Activated naive CD4-positive, alpha-beta T cell treated with anti-CD3 and anti-CD28 coated beads, Interleukin-2, amount 10 ng/mL, durations not matched to agents 7 days and 5 days (primary cell): ENCODE measurements around the gene MPP3.

ENCODE experiments used
- CTCF ChIA-PET: fragments of 350-600 bp; sonication (Branson Sonifier 250); formaldehyde crosslinking; loops from one replicate; lab custom pipeline; 2021; ENCODE audit warnings: antibody characterized with exemption; lab: Charles Lee
- DNase-seq: peaks from one replicate; pipeline ENCODE4 v3.0.0-alpha.2; 2020
- H3K27ac Mint-ChIP-seq: one replicate; pipeline ENCODE4 v1.8.0; 2021; ENCODE audit warnings: mild to moderate bottlenecking, moderate library complexity, mixed read lengths
- H3K27me3 Mint-ChIP-seq: one replicate; pipeline ENCODE4 v1.8.0; 2021; ENCODE audit warnings: mild to moderate bottlenecking, mixed read lengths
- H3K36me3 Mint-ChIP-seq: one replicate; pipeline ENCODE4 v1.8.0; 2021; ENCODE audit warnings: mixed read lengths
- H3K4me1 Mint-ChIP-seq: one replicate; pipeline ENCODE4 v1.8.0; 2021; ENCODE audit warnings: mixed read lengths
- H3K4me3 Mint-ChIP-seq: one replicate; pipeline ENCODE4 v1.8.0; 2021; ENCODE audit warnings: mild to moderate bottlenecking, moderate library complexity, mixed read lengths
- H3K9me3 Mint-ChIP-seq: one replicate; pipeline ENCODE4 v1.8.0; 2021; ENCODE audit warnings: mixed read lengths

MPP3 gene

GRCh38 chr17:43832976-43833829 lies at the start of gene MPP3:
Gene MPP3, minus strand, starts transcription at chr17:43833146. Its CDS starts 1,240 bp downstream, at chr17:43831906.
- Mint-ChIP-seq H3K36me3 (no peaks in the 10 kb centered on the region), H3K4me1 (peaks cover 14% of the 10 kb centered on the region), H3K27ac (no peak within 1 kb of the TSS), H3K9me3 (peaks cover 4% of the 10 kb centered on the region), H3K27me3 (peaks cover 74% of the 10 kb centered on the region), H3K4me3 (peak within 1 kb of the TSS; percentile 70)
- peak; percentile 66 for DNase-seq
- CTCF ChIA-PET = no interaction called here

- Mint-ChIP-seq H3K9me3 (no peaks in the 10 kb centered on the region), H3K4me1 (no peaks in the 10 kb centered on the region), H3K4me3 (no peak overlapping the region), H3K27me3 (peaks cover 8% of the 10 kb centered on the region), H3K27ac (no peak overlapping the region), H3K36me3 (no peaks in the 10 kb centered on the region)
- CTCF ChIA-PET = interaction anchor here (1.1 to 4.5 kb wide), 5 partner anchors 9 to 105 kb away, joined by 3 to 31 read pairs (median 5); no protein-coding TSS in a partner anchor
- no peak for DNase-seq
These were observed 49.0 kb upstream of the MPP3 start for GRCh38 chr17:43881758-43882505.

- H3K27me3 Mint-ChIP-seq = peaks cover 11% of the 10 kb centered on the region
- no peak for DNase-seq
- no peak overlapping the region for H3K4me3 Mint-ChIP-seq
- CTCF ChIA-PET = interaction anchor here (1.1 to 4.5 kb wide), 10 partner anchors 8 to 287 kb away, joined by 3 to 32 read pairs (median 5); no protein-coding TSS in a partner anchor
- H3K36me3 Mint-ChIP-seq = no peaks in the 10 kb centered on the region
- H3K27ac Mint-ChIP-seq = no peak overlapping the region
- H3K9me3 Mint-ChIP-seq = no peaks in the 10 kb centered on the region
- H3K4me1 Mint-ChIP-seq = no peaks in the 10 kb centered on the region
These were observed 48.2 kb upstream of the MPP3 start for GRCh38 chr17:43881181-43881580.

- peak; percentile 64 for DNase-seq
- Mint-ChIP-seq H3K4me3 (no peak overlapping the region), H3K4me1 (no peaks in the 10 kb centered on the region), H3K27me3 (peaks cover 11% of the 10 kb centered on the region), H3K36me3 (no peaks in the 10 kb centered on the region), H3K9me3 (no peaks in the 10 kb centered on the region), H3K27ac (no peak overlapping the region)
- CTCF ChIA-PET = interaction anchor here (0.7 to 4.5 kb wide), 16 partner anchors 8 to 288 kb away, joined by 3 to 32 read pairs (median 4); no protein-coding TSS in a partner anchor
These were observed 47.6 kb upstream of the MPP3 start for GRCh38 chr17:43880420-43880991.

GRCh38 chr17:43879723-43880419 lies 46.9 kb upstream of the MPP3 start:
- H3K27ac Mint-ChIP-seq = no peak overlapping the region
- H3K4me3 Mint-ChIP-seq = no peak overlapping the region
- no peaks in the 10 kb centered on the region for H3K4me1 Mint-ChIP-seq
- no peaks in the 10 kb centered on the region for H3K36me3 Mint-ChIP-seq
- CTCF ChIA-PET = interaction anchor here (0.7 to 4.5 kb wide), 18 partner anchors 9 to 288 kb away, joined by 3 to 32 read pairs (median 5); no protein-coding TSS in a partner anchor
- H3K27me3 Mint-ChIP-seq = peaks cover 12% of the 10 kb centered on the region
- DNase-seq = no peak
- no peaks in the 10 kb centered on the region for H3K9me3 Mint-ChIP-seq

GRCh38 chr17:43878260-43879175 lies 45.6 kb upstream of the MPP3 start:
- H3K9me3 Mint-ChIP-seq = no peaks in the 10 kb centered on the region
- H3K36me3 Mint-ChIP-seq = no peaks in the 10 kb centered on the region
- peak; percentile 74 for DNase-seq
- no peaks in the 10 kb centered on the region for H3K4me1 Mint-ChIP-seq
- no peak overlapping the region for H3K27ac Mint-ChIP-seq
- CTCF ChIA-PET = interaction anchor here (0.5 to 4.5 kb wide), 34 partner anchors 9 to 599 kb away, joined by 3 to 32 read pairs (median 4); partner anchors contain the start of genes CFAP97D1 and PPY
- H3K27me3 Mint-ChIP-seq = peaks cover 14% of the 10 kb centered on the region
- no peak overlapping the region for H3K4me3 Mint-ChIP-seq

GRCh38 chr17:43877451-43878155 lies 44.7 kb upstream of the MPP3 start:
- CTCF ChIA-PET = interaction anchor here (0.5 to 4.5 kb wide), 34 partner anchors 9 to 600 kb away, joined by 3 to 32 read pairs (median 4); partner anchors contain the start of genes CFAP97D1 and PPY
- Mint-ChIP-seq H3K27ac (no peak overlapping the region), H3K4me3 (no peak overlapping the region), H3K36me3 (no peaks in the 10 kb centered on the region), H3K27me3 (peaks cover 16% of the 10 kb centered on the region), H3K4me1 (no peaks in the 10 kb centered on the region), H3K9me3 (no peaks in the 10 kb centered on the region)
- DNase-seq = no peak

- no peaks in the 10 kb centered on the region for H3K36me3 Mint-ChIP-seq
- H3K4me3 Mint-ChIP-seq = no peak overlapping the region
- CTCF ChIA-PET = interaction anchor here (0.8 to 2.7 kb wide), 5 partner anchors 16 to 239 kb away, joined by 3 to 16 read pairs (median 4); no protein-coding TSS in a partner anchor
- no peak overlapping the region for H3K27ac Mint-ChIP-seq
- no peaks in the 10 kb centered on the region for H3K9me3 Mint-ChIP-seq
- DNase-seq = no peak
- H3K4me1 Mint-ChIP-seq = no peaks in the 10 kb centered on the region
- peaks cover 16% of the 10 kb centered on the region for H3K27me3 Mint-ChIP-seq
These were observed 44.1 kb upstream of the MPP3 start for GRCh38 chr17:43877031-43877430.

GRCh38 chr17:43875476-43876147 lies 42.7 kb upstream of the MPP3 start:
- CTCF ChIA-PET = no interaction called here
- Mint-ChIP-seq H3K36me3 (no peaks in the 10 kb centered on the region), H3K4me3 (no peak overlapping the region), H3K9me3 (no peaks in the 10 kb centered on the region), H3K27me3 (peaks cover 16% of the 10 kb centered on the region), H3K4me1 (no peaks in the 10 kb centered on the region), H3K27ac (no peak overlapping the region)
- DNase-seq = no peak

- H3K36me3 Mint-ChIP-seq = no peaks in the 10 kb centered on the region
- no peak overlapping the region for H3K27ac Mint-ChIP-seq
- no peaks in the 10 kb centered on the region for H3K4me1 Mint-ChIP-seq
- no peaks in the 10 kb centered on the region for H3K9me3 Mint-ChIP-seq
- DNase-seq = no peak
- no peak overlapping the region for H3K4me3 Mint-ChIP-seq
- peaks cover 28% of the 10 kb centered on the region for H3K27me3 Mint-ChIP-seq
- CTCF ChIA-PET = no interaction called here
These were observed 41.3 kb upstream of the MPP3 start for GRCh38 chr17:43874293-43874692.

- DNase-seq = no peak
- Mint-ChIP-seq H3K27me3 (peaks cover 30% of the 10 kb centered on the region), H3K4me1 (no peaks in the 10 kb centered on the region), H3K4me3 (no peak overlapping the region), H3K9me3 (no peaks in the 10 kb centered on the region), H3K27ac (no peak overlapping the region), H3K36me3 (no peaks in the 10 kb centered on the region)
- CTCF ChIA-PET = no interaction called here
These were observed 40.9 kb upstream of the MPP3 start for GRCh38 chr17:43873815-43874214.

- Mint-ChIP-seq H3K27me3 (peaks cover 35% of the 10 kb centered on the region), H3K36me3 (no peaks in the 10 kb centered on the region), H3K4me1 (no peaks in the 10 kb centered on the region), H3K4me3 (no peak overlapping the region), H3K9me3 (no peaks in the 10 kb centered on the region), H3K27ac (no peak overlapping the region)
- CTCF ChIA-PET = no interaction called here
- DNase-seq = no peak
These were observed 40.1 kb upstream of the MPP3 start for GRCh38 chr17:43873091-43873490.
